KMS-11 (cell line): ENCODE results near the gene PGBD5.

Source experiments
- H2AFZ ChIP-seq: fragments of 200-600 bp; sonication (generic); 2 replicates; pipeline ENCODE4 v1.6.1; 2016; ENCODE audit warnings: antibody characterized with exemption, mixed run types, low read depth
- H3K27ac ChIP-seq: fragments of 200-600 bp; sonication (generic); 2 replicates; pipeline ENCODE4 v1.6.1; 2016; ENCODE audit warnings: mild to moderate bottlenecking, mixed run types
- H3K27me3 ChIP-seq: fragments of 200-600 bp; sonication (generic); 2 replicates; pipeline ENCODE4 v1.6.1; 2017; ENCODE audit warnings: mild to moderate bottlenecking, low read depth, mixed run types, moderate library complexity; ENCODE audit not compliant: insufficient read depth
- H3K36me3 ChIP-seq: fragments of 200-600 bp; sonication (generic); 2 replicates; pipeline ENCODE4 v1.6.1; 2017; ENCODE audit warnings: mild to moderate bottlenecking, mixed run types; ENCODE audit not compliant: insufficient read depth
- H3K4me1 ChIP-seq: fragments of 200-600 bp; sonication (generic); 2 replicates; pipeline ENCODE4 v1.6.1; 2016; ENCODE audit warnings: mild to moderate bottlenecking, low read depth, mixed run types; ENCODE audit not compliant: poor library complexity, severe bottlenecking
- H3K4me2 ChIP-seq: fragments of 200-600 bp; sonication (generic); 2 replicates; pipeline ENCODE4 v1.7.0; 2016; ENCODE audit warnings: mild to moderate bottlenecking, mixed run types
- H3K4me3 ChIP-seq: fragments of 200-600 bp; sonication (generic); IDR thresholded peaks from 2 replicates; pipeline ENCODE4 v1.6.1; 2017; ENCODE audit warnings: low read depth, low read length, mixed read lengths; ENCODE audit not compliant: insufficient read depth
- H3K79me2 ChIP-seq: fragments of 200-600 bp; sonication (generic); 2 replicates; pipeline ENCODE4 v1.6.1; 2016; ENCODE audit warnings: low read depth, mixed run types; ENCODE audit not compliant: insufficient read depth
- H3K9ac ChIP-seq: fragments of 200-600 bp; sonication (generic); 2 replicates; pipeline ENCODE4 v1.6.1; 2016; ENCODE audit warnings: mild to moderate bottlenecking, mixed run types
- H4K20me1 ChIP-seq: fragments of 200-600 bp; sonication (generic); 2 replicates; pipeline ENCODE4 v1.6.1; 2016; ENCODE audit warnings: mild to moderate bottlenecking, mixed run types; ENCODE audit not compliant: insufficient read depth
- TF ChIP-seq, protein P1 (sequence below): fragments of 200-600 bp; sonication (generic); conservative IDR thresholded peaks from 2 replicates; pipeline ENCODE4 v1.6.1; 2017; ENCODE audit warnings: low read depth, mild to moderate bottlenecking, antibody characterized with exemption, low read length, moderate library complexity, mixed read lengths

The PGBD5 gene

DNA sequence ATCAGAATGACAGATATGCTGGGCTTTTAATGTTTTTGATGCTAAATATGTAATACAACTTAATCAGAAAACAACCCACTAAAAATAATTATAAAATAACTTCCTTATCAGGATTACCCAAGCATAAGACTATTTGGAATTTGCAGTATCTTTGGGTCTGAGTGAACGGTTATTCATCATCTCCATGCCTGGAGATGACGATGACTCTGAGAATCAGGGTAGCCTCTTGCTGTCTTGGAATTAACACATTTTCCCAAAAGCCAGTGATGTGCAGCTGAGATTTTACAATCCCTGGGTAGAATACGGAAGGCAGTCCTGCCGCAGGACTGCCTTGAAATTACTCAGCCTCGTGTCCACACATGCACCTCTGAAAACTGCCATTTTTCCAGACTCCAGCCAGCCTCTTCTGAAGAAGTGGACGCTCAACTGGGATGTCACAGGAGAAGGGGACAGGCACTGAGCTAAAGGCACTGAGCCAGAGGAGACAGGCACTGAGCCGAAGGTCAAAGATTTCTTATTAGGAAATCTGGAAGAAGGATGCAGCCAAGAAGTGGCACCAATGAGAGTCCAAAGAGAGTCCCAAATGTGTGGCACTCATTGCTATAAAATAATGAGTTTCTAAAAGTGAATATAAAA lies 85.5 kb downstream of the PGBD5 start:
- H2AFZ ChIP-seq = no peak overlapping the region
- H3K27ac ChIP-seq = no peak overlapping the region
- H4K20me1 ChIP-seq = no peaks in the 10 kb centered on the region
- no peak overlapping the region for H3K4me3 ChIP-seq
- H3K4me2 ChIP-seq = no peak overlapping the region
- TF ChIP-seq, protein P1, sequence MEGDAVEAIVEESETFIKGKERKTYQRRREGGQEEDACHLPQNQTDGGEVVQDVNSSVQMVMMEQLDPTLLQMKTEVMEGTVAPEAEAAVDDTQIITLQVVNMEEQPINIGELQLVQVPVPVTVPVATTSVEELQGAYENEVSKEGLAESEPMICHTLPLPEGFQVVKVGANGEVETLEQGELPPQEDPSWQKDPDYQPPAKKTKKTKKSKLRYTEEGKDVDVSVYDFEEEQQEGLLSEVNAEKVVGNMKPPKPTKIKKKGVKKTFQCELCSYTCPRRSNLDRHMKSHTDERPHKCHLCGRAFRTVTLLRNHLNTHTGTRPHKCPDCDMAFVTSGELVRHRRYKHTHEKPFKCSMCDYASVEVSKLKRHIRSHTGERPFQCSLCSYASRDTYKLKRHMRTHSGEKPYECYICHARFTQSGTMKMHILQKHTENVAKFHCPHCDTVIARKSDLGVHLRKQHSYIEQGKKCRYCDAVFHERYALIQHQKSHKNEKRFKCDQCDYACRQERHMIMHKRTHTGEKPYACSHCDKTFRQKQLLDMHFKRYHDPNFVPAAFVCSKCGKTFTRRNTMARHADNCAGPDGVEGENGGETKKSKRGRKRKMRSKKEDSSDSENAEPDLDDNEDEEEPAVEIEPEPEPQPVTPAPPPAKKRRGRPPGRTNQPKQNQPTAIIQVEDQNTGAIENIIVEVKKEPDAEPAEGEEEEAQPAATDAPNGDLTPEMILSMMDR = no peak
- H3K27me3 ChIP-seq = no peaks in the 10 kb centered on the region
- H3K4me1 ChIP-seq = no peaks in the 10 kb centered on the region
- H3K9ac ChIP-seq = no peak overlapping the region
- no peaks in the 10 kb centered on the region for H3K36me3 ChIP-seq
- no peaks in the 10 kb centered on the region for H3K79me2 ChIP-seq

DNA sequence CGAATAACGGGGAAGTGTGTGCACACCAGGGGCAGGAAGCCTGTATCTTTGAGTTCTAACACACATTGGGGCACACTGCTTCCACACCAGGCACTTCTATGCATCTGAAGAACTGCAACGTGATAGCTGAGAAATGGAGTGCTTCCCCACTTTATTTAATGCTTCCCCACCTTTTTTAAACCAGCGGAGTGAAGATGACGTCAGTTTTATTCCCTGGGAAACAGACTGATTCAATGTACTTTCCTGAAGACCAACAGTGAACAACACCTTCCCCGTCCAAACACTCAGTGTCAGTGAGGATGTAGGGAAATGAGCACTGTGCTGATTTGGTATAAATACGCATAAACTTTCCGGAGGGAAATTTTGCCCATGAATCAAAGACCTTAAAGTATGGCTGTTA lies 87.1 kb downstream of the PGBD5 start:
- Histone ChIP-seq H3K4me3 (no peak overlapping the region), H3K27ac (no peak overlapping the region), H3K4me2 (no peak overlapping the region), H3K4me1 (no peaks in the 10 kb centered on the region), H3K36me3 (no peaks in the 10 kb centered on the region), H2AFZ (no peak overlapping the region), H3K9ac (no peak overlapping the region), H3K79me2 (no peaks in the 10 kb centered on the region), H4K20me1 (no peaks in the 10 kb centered on the region), H3K27me3 (no peaks in the 10 kb centered on the region)
- TF ChIP-seq, protein P1 = no peak

DNA sequence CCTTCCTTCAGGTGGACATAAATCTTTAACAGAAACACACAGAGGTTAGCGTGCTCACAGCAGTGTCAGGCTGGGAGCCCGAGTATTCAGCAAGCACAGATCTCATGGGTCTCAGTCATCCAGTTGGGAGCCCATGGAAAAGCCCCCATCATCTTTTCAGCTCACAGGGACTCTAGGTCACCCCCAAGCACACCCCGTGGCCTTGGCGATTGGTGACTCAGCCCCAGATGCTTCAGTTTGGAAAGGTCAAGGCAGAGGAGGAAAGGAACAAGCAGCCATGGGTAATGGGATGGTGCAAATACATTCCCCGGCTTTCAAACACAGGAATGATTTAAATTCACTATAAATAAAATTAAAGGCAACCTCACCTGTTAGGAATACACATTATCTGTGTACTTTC lies 88.9 kb downstream of the PGBD5 start:
- H4K20me1 ChIP-seq = no peaks in the 10 kb centered on the region
- no peak overlapping the region for H3K4me2 ChIP-seq
- H3K79me2 ChIP-seq = no peaks in the 10 kb centered on the region
- no peaks in the 10 kb centered on the region for H3K27me3 ChIP-seq
- H3K4me1 ChIP-seq = no peaks in the 10 kb centered on the region
- no peak overlapping the region for H2AFZ ChIP-seq
- TF ChIP-seq, protein P1 = no peak
- H3K4me3 ChIP-seq = no peak overlapping the region
- H3K27ac ChIP-seq = no peak overlapping the region
- no peak overlapping the region for H3K9ac ChIP-seq
- no peaks in the 10 kb centered on the region for H3K36me3 ChIP-seq

DNA sequence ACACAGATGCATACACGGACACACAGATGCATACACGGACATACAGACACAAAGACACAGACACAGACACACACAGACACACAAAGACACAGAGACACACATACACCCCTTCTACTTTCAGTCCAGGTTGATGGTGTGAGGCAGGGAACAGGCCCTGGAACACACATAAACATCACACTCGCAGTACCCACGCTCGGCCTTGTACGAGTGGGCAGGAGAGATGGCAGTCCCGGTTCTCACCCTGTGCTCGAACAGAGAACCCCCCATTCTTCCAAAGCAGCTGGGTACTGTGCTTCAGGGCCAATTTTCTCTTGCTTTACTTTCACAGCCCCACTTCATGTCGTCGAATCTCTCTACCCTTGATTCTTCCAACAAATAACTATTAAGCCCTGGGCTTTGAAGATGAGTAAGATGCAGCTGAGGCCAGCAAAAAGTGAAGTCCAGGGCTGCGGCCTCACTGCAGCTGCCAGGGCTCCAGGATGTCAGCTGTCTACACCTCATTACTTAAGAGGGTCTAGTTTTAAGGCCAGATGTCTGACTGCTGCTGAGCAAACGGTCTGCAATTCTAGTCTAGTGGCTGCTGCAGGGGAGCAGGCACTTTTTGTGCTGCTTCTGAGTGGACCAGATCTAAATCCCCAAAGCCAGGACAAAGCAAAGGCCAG lies 90.1 kb downstream of the PGBD5 start:
- Histone ChIP-seq H3K27ac (no peak overlapping the region), H3K4me2 (no peak overlapping the region), H4K20me1 (no peaks in the 10 kb centered on the region), H3K9ac (no peak overlapping the region), H3K79me2 (no peaks in the 10 kb centered on the region), H3K4me1 (no peaks in the 10 kb centered on the region), H2AFZ (no peak overlapping the region), H3K27me3 (no peaks in the 10 kb centered on the region), H3K4me3 (no peak overlapping the region), H3K36me3 (no peaks in the 10 kb centered on the region)
- TF ChIP-seq, protein P1 = no peak
